ENCODE data around the gene ZDHHC22.

Gene ZDHHC22

DNA sequence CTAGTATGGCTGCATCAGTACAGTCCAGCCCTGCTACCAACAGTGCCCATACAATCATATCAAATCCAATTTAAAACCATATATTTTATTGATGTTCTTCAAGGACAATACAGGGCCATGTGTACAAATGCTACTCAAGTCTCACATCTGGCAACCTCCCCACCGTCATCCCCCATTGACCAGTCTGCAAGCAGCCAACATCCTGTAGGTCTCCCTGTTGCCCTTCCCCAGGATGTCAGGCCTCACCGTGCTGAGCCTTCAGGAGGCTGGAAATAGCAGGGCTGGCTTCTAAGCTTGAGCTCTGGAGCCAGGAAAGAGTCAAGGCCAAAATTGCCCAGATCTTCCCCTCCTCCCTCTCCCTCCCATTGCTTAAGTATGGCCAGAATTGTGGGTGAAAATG, 10.4 kb downstream of the ZDHHC22 start:
- no peak for DNase-seq (ENCODE audit: insufficient read length, low spot score)
- no peak for FAIRE-seq

DNA sequence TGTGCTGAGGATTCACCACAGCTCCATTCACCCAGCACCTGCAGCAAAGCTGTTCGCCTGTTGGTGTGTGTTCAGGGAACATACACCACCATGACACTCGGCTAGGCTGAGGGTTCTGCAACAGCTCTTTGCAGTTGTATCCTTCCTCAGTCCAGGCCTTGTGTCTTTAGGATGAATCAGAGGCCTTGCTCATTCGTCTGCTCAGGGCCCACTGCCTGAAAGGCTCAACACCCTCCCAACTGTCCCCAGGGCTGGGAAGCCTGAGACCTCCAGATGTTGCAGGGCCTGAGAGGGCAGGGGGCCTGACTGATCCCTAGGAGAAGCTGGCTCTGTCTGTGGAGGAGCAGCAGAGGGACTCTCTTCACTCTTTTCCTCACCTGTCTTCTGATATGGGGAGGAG, 11.2 kb downstream of the ZDHHC22 start:
- DNase-seq (ENCODE audit: insufficient read length, low spot score): no peak

DNA sequence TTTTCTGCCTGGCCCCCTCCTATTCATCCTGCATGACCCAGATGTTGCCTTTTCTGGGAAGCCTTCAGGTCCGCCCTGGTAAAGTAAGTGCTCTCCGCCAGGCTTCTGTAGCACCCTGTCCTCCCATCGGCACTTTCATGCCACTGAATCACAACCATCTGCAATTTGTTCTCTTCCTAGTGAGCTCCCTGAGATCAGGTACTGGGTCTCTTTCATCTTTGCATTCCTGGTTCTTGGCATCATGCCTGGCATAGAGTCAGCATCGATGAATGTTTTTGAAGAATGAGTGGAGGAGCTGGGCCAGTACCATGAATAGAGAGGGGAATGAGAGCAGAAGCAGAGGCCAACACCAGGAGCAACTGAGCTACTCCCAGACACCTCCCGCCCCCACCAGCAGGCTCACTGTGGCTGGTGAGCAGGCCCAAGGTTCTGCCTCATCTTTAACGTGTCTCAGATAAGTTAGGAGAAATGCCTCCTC, 13.1 kb downstream of the ZDHHC22 start:
- no peak for DNase-seq (ENCODE audit: insufficient read length, low spot score)
- no peak for FAIRE-seq

More for the DNA sequence above, 11.2 kb downstream of the ZDHHC22 start:
- no peak for FAIRE-seq

DNA sequence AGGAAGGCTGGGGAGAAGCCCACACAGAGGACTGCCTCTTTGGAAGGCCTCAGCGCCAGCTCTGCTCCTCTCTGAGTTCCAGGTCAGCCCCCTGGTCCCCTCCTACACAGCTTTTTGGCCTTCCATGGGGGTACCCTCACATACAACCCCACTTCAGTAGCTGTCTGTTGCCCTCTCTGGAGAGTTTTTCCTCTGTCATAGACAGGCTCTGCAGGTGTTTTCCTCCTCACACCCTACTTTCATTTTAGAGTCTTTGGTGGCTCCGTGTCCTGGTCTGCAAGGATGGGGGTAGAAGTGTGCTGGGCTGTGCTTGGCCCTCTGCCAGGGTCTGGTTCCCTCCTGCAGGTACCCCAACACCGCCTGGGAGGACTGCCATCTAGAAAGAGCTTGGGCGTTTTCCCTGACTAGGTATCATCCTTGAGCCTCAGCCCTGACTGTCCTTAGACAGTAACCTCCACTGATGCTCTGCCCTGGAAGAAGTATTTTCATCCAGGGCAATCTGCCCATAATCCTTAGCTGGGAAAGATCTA, 15.1 kb downstream of the ZDHHC22 start:
- no peak for FAIRE-seq
- DNase-seq (ENCODE audit: insufficient read length, low spot score): no peak

DNA sequence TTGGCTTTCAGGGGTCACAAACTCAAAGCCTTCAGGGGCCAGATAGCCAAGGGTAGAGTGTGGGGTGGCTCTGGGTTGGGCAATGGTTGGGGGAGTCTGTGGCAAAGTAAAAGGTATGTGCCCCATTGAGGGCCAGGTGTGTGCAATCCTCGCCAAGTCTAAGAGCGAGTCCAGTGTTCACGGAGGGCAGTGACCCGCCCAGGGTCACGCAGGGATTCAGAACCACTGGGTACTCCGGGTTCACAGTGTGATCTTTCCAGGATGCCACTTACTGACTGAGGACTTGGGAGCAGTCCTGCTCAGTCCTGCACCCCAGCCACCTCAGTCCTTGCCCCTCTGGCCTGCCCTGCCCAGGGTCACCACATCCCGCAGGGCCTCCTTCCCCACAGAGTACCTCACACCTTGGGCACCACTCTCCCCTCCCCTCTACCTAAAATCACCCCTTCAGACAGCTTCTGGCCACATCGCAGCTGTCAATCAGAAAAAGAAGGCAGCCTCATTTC, 15.7 kb downstream of the ZDHHC22 start:
- FAIRE-seq: no peak
- DNase-seq (ENCODE audit: insufficient read length, low spot score): no peak

DNA sequence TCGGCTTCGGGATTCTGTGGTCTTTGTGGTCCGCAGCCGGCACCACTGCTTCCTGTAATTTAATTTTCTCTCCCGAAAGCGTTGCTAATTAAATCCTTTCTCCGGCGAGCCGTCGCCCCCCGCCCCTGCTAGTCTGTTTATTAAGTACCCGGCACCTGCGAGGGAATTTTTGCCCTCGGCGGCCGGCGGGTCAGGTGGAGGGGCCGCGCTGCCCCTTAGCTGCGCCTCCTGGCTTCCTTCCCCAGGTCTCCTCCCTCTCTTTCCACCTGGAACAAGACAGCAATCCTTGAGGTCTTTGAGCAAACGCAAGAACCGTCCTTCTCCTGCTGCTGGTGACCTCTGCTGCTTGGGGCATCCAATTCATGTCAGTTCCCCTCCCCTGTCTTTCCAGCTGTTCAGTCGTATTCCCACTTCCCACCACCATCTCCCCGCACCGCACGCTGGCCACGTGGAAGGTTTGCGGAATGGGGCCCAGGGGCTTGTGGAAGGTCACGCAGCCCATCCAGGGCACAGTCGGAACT, 16.2 kb downstream of the ZDHHC22 start:
- DNase-seq (ENCODE audit: insufficient read length, low spot score): no peak
- FAIRE-seq: no peak

DNA sequence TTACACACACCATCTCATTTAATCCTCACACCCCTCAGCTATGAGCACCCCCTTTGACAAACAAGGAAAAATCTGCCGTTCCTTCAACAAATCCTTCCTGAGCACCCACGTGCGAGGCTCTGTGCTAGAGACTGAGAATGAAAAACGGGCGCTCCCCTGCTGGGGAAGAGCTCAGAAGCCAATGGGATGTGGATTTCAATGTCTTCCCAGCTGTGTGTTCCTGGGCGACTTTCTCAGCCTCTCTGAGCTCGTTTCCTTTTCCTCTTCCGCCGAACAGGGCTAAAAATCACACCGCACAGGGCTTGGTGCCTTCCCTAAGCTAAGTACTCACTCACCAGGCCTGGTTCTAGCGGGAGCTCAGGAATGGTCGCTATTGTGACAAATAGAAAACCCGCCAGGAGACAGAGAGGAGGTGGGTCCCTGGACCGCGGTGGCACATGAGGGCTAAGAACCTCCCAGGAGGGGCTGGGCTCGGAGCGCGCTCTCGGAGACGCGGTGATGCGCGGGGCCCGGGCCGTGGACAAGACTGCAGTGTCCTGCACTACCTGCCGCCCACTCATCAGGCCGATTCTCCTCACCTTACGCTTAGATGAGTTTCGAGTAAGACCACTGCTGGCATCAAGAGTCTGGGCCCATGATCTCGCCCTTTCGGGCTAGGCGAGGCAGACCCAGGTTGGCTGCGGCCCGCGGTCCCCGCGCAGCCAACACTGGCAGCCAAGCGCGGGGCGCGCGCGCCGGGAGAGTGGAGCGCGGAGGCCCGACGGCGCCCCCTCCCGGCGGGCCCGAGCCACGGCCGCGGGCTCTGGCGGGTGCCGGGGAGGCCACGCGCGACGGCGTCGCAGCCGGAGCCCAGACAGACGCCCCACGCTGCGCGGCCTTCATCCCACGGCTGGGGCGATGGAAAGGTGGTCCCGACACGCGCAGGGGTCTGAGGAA, 17.0 kb downstream of the ZDHHC22 start:
- no peak for DNase-seq (ENCODE audit: insufficient read length, low spot score)

DNA sequence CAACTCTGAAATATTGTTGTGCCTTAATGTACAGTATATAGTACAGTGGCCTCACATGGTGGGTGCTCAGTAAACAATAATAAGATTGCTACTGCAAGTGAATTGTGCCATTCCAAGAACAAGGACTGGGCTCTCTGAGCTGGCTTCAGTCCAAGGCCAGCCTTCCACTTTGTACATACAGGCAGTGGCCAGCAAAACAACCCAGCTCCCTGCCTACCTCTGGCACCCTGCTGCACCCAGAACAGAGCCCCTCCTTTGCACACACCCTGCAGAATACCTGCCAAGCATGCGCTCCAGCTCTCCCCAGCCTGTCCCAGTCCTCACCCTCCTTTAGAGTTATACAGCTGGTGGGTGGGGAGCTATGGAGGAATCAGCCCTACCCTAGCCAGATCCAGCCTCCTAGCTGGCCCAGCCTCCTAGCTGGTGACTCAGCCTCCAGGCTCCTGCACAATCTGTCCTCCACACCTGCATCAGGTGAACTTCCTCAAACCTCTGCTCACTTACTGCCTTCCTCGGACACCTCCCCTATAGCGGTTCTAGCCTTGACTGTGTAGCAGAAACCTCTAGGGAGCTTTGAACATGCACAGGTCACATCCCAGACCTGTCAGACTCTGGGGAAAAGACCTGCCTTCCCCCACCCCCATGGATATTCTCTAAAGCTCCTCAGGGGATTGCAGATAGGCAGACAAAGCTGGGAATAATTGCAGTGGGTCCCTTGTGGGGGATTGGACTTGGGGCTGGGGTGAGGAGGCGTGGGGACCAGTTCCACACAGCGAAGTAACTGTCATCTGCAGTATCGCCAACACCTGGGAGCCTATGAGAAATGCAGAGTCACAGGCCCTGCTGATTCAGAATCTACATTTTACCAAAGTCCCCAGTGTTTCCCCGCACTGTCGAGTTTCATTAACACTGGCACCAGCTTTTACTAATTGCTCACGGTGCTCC, 17.9 kb downstream of the ZDHHC22 start:
- FAIRE-seq (peak; percentile 53), DNase-seq (ENCODE audit: insufficient read length, low spot score) (no peak)

More for the DNA sequence above, 17.0 kb downstream of the ZDHHC22 start:
- peak; percentile 78 for FAIRE-seq

DNA sequence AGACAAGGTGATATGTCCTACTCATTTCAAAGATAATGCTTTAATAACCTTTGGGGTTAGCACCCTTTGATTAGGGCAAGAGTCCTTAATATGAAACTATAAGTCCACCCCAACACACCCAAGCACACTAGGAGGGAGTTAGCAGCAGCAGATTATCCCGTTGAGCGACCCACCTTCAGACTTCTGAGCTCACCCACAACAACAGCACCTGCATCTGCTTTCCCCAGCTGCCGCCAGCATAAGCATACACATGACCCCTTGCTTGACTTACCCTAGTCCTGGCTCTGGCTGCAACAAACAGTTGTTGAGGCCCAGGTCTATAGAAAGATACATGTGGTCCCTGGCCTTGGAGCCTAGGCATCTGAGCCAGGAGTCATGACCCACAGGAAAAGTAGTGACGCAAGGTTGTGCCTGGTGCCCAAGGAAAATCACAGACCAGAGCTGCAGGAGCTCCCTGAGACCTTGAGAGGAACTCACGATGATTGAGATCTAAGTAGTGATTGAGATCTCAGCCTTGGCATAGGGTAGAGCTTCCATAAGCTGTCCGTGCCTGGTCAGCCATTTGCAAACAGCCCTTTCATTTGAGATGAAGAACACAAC, 19.0 kb downstream of the ZDHHC22 start:
- FAIRE-seq: peak; percentile 39

DNA sequence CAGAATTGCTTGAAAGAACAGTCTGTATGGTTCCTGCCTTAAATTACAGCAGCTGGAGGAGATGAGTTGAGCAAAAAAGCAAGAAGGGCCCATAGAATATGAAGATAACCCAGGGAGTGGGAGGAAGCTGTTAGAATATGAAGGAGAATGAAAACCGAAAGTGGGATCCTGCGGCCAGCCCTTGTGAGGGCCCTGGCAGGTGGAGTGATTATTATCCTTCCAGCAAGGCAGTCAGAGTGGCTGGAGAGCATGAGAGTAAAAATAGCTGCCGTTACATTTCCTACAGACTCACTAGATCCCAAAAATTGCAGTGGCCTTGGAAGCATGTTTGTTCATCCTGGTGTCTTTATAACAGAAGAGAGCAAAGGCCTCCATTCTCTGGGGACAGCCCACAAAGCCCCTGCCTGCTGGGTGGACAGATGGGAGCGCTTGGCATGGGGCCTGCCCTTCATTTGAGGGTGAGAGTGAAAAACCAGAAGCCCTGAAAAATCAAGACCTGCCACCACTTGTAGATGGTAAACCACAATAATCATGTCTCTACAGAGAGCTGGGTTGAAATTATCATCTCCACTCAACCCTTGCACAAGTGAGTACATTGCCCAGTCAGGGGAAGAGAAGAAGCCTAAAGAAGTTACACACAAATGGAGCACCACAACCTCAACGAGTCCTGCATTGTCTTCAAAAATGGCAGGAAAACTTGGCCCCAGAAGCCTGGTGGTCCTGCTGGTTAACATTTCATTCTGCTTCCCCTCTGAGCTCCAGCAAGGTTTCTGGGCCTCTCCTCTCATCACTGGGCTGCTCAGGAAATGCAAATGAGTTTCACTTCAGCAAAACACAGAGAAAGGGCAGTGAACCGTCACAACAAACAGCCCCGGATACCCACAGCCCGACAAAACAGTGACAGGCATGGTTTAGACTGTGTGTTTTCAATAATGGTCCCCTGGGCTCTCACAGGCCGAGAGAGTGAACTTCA, 20.5 kb downstream of the ZDHHC22 start:
- DNase-seq (ENCODE audit: insufficient read length, low spot score) (peak; percentile 76), FAIRE-seq (peak; percentile 100)

More for the DNA sequence above, 19.0 kb downstream of the ZDHHC22 start:
- DNase-seq (ENCODE audit: insufficient read length, low spot score): no peak

DNA sequence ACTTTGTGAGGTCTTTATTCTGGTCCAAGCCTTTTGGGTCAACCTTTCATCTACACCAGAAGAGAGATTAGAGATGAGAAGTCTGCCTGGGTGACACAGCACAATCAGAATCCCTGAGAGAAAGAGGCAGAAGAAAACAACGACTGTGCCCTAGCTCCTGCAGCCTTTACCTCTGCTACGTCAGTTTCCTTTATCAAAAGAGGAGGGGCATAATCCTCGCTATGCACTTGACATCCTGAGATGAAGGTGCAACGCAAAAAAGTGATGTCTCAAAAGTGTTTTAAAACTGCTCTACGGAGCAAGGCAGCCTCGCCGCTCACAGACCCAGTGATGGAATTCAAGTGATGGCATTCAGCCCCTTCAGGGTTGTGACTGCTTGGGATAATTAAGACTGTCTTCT, 21.7 kb downstream of the ZDHHC22 start:
- no peak for DNase-seq (ENCODE audit: insufficient read length, low spot score)
- FAIRE-seq: peak; percentile 77

DNA sequence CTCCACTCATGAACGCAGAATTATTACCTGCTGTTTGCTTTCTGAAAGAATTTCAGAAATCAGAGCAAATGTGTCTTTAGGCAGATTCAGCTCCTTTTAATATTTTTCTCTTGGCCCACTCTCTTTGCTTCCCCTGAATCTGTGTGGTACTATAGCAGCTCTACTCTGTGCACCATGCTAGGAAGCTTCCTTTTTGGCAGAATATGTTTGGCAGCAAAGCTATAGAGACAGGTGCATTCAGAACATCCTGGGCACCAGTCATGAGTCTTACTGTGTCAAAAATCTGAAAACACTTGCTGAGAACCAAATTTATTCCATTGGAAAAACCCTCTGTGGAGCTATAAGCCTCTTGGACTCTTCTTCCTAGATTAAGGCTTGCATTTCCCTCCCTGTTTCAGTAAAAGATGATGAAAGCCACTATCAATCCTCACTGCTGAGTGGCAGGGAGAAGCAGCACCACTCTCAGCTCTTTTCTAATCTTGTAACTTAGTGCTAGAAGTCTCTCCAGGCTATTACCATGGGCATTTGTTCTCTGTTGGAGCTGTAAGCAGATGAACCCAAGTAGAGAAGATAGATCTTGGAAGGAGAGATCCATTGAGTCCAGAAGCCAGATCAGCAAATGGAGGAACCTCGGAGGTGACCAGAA, 25.3 kb downstream of the ZDHHC22 start:
- FAIRE-seq (no peak), DNase-seq (ENCODE audit: insufficient read length, low spot score) (no peak)

DNA sequence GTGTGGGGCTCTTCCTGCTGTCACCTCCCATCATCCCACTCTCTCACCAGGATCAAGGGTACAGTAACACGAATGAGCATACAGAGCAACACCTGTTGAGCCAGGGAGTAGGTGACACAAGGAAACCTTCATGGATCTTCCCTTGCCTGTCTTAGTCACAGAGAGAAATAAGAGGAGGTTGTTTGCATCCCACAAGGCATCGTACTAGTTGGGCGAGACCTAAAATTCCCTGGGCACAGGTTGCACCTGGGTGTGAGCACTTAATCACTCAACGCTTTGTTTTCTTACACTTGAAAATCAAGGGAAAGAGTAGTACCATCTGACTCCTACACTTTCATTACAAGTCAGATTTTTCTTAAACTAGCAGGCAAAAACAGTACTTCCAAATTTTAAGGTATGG, 27.0 kb downstream of the ZDHHC22 start:
- FAIRE-seq (no peak), DNase-seq (ENCODE audit: insufficient read length, low spot score) (no peak)

DNA sequence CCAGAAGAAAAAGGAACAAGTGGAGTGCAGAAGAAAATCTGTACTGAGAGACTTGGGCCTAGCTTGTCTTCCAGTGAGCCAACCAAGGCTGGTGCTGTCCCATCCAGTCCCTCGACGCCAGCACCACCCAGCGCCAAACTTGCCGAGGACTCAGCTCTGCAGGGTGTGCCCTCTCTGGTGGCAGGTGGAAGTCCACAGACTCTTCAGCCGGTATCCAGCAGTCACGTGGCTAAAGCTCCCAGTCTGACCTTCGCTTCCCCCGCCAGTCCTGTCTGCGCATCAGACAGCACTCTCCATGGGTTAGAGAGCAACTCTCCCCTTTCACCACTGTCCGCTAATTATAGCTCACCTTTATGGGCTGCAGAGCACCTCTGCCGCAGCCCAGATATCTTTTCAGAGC, 27.9 kb downstream of the ZDHHC22 start:
- FAIRE-seq (no peak), DNase-seq (ENCODE audit: insufficient read length, low spot score) (no peak)

DNA sequence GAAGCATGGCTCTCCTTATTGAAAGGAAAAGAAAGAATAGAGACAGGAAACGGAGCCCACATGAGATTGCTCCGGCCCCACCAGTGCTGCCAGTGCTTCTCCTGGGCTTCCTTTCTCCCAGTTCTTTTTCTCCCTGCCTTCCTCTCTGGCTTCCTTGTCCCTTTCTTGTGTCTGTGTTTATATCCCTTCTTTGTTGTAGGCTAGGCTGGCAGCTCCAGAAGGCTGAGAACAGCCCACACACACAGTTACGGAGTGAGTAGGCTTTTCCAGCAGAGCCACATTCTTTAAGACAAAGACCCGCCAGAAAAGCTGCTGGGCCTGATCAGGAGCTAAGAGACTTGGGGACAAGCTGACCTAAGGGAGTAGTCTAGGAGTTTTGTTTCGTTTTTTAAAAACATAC, 30.6 kb downstream of the ZDHHC22 start:
- DNase-seq (ENCODE audit: insufficient read length, low spot score) (no peak), FAIRE-seq (no peak)

DNA sequence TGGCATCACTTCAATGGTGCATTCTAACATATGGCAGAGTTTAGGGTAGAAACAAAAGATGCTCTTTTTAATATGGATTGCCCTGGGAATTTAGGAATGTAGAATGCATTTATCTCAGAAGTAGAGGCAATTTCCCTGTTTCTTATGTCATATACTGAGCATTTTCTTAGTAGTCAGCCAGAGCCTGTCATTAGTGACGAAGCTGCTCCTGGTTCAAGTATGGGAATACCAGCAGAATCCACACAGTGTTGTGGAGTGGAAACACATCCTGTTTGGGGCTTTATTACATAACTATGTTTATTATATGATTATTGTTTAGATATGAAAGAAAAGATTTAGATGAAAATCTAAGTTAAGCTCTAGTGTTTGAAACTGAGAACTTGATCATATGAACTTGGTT, 31.3 kb downstream of the ZDHHC22 start:
- DNase-seq (ENCODE audit: insufficient read length, low spot score) (no peak), FAIRE-seq (no peak)

DNA sequence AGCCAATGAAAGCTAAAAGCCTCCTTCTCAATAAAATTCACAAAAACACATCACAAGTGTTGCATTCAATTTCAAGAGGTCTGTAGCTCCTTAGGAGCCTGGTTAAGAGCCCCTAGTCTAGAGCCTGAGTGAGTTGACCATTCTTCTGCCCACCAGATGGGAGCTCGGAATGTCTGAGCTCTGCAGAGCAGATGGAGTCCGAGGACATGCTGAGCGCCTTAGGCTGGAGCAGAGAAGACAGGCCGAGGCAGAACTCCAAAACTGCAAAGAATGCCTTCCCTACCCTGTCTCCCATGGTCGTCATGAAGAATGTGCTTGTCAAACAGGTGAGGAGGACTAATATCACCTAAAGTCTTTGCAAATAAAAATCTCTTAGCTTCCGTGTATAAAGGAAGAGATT, 31.9 kb downstream of the ZDHHC22 start:
- no peak for DNase-seq (ENCODE audit: insufficient read length, low spot score)
- FAIRE-seq: no peak

DNA sequence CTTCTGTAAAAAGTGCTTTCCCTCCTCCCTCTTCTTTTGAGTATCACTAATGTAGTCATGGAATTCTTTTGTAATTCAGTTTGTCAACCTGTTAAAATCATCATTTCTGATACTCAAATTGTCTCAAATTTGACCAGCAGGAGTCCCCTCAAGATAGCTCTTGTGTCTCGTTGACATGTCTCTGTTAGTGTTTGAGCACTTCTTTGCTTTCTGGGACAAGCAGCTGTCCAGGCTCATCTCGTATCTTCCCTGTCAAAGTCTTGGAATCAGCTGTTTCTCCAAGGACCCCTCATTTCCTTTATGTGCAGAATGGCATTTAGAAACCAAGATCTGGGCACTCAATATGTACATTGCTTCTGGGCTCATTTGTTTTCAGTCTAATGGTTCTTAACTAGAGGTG, 32.8 kb downstream of the ZDHHC22 start:
- DNase-seq (ENCODE audit: insufficient read length, low spot score) (no peak), FAIRE-seq (no peak)

DNA sequence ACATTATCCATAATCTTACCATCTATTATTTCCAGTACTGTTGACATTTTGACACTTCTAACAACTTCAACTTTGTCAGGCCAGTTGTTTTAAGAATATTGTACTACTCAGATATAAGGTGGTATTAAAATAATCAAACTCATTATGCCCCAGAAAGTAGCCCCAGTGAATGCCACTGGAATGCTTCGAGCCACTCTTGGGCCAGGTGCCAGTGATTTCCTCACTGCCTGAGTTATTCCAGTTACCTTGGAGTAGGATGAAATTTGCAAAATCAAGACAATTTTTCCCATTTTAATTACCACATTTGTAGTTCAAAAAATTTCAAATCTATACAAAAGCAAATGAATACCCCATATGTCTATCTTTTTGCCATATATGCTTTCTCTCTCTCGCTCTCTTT, 34.4 kb downstream of the ZDHHC22 start:
- DNase-seq (ENCODE audit: insufficient read length, low spot score) (no peak), FAIRE-seq (no peak)

Data from GM19239 (cell line).